ENCODE measurements around the gene GPRC5B.

Gene GPRC5B

GRCh38 chr16:19888834-19889233 is 4.2 kb upstream of the GPRC5B start:
- Histone ChIP-seq H3K9me3 (ENCODE audit: insufficient read depth, low read depth, low read length) (no peaks in the 10 kb centered on the region), H3K27me3 (ENCODE audit: insufficient read depth, low read length, poor library complexity, severe bottlenecking) (no peaks in the 10 kb centered on the region), H4K20me1 (ENCODE audit: insufficient read depth, low read length, poor library complexity, severe bottlenecking) (no peaks in the 10 kb centered on the region), H3K9ac (ENCODE audit: low read depth, low read length, poor library complexity, severe bottlenecking) (no peak overlapping the region), H3K79me2 (ENCODE audit: insufficient read depth, low read length) (no peaks in the 10 kb centered on the region), H3K36me3 (ENCODE audit: insufficient read depth, low read length) (no peaks in the 10 kb centered on the region), H3K4me2 (ENCODE audit: low read depth, low read length, poor library complexity, severe bottlenecking) (no peak overlapping the region), H3K4me1 (ENCODE audit: insufficient read depth, low read length, poor library complexity, severe bottlenecking) (no peaks in the 10 kb centered on the region), H2AFZ (ENCODE audit: low read length) (no peak overlapping the region), H3F3A (ENCODE audit: low read depth) (no peaks in the 10 kb centered on the region), H3K9me2 (replicated peaks; ENCODE audit: low read depth, low read length) (no peaks in the 10 kb centered on the region), H3K4me3 (ENCODE audit: low read length, poor library complexity, severe bottlenecking) (no peak overlapping the region)
- TF ChIP-seq EZH2phosphoT487 (IDR thresholded peaks at IDR 0.05; ENCODE audit: borderline replicate concordance) (no peak), CTCF (conservative IDR thresholded peaks at IDR 0.05; ENCODE audit: low read length) (no peak)

GRCh38 chr16:19886073-19886941 is 1.7 kb upstream of the GPRC5B start:
- Histone ChIP-seq H3K4me3 (ENCODE audit: low read length, poor library complexity, severe bottlenecking) (peak overlapping the region; percentile 30), H3K79me2 (ENCODE audit: insufficient read depth, low read length) (no peaks in the 10 kb centered on the region), H3F3A (ENCODE audit: low read depth) (no peaks in the 10 kb centered on the region), H3K4me2 (ENCODE audit: low read depth, low read length, poor library complexity, severe bottlenecking) (peak overlapping the region; percentile 45), H3K4me1 (ENCODE audit: insufficient read depth, low read length, poor library complexity, severe bottlenecking) (no peaks in the 10 kb centered on the region), H3K9me3 (ENCODE audit: insufficient read depth, low read depth, low read length) (no peaks in the 10 kb centered on the region), H4K20me1 (ENCODE audit: insufficient read depth, low read length, poor library complexity, severe bottlenecking) (no peaks in the 10 kb centered on the region), H3K27me3 (ENCODE audit: insufficient read depth, low read length, poor library complexity, severe bottlenecking) (no peaks in the 10 kb centered on the region), H2AFZ (ENCODE audit: low read length) (peak overlapping the region; percentile 97), H3K9me2 (replicated peaks; ENCODE audit: low read depth, low read length) (no peaks in the 10 kb centered on the region), H3K9ac (ENCODE audit: low read depth, low read length, poor library complexity, severe bottlenecking) (peak overlapping the region; percentile 45), H3K36me3 (ENCODE audit: insufficient read depth, low read length) (no peaks in the 10 kb centered on the region)
- TF ChIP-seq CTCF (conservative IDR thresholded peaks at IDR 0.05; ENCODE audit: low read length): peak; percentile 98
- TF ChIP-seq EZH2phosphoT487 (IDR thresholded peaks at IDR 0.05; ENCODE audit: borderline replicate concordance): no peak

GRCh38 chr16:19885451-19886072 is 914 bp upstream of the GPRC5B start:
- Histone ChIP-seq H2AFZ (ENCODE audit: low read length) (no peak overlapping the region), H3K79me2 (ENCODE audit: insufficient read depth, low read length) (no peaks in the 10 kb centered on the region), H3K4me2 (ENCODE audit: low read depth, low read length, poor library complexity, severe bottlenecking) (no peak overlapping the region), H3K4me1 (ENCODE audit: insufficient read depth, low read length, poor library complexity, severe bottlenecking) (no peaks in the 10 kb centered on the region), H3K36me3 (ENCODE audit: insufficient read depth, low read length) (no peaks in the 10 kb centered on the region), H3K9me2 (replicated peaks; ENCODE audit: low read depth, low read length) (no peaks in the 10 kb centered on the region), H4K20me1 (ENCODE audit: insufficient read depth, low read length, poor library complexity, severe bottlenecking) (no peaks in the 10 kb centered on the region), H3K27me3 (ENCODE audit: insufficient read depth, low read length, poor library complexity, severe bottlenecking) (no peaks in the 10 kb centered on the region), H3K9ac (ENCODE audit: low read depth, low read length, poor library complexity, severe bottlenecking) (no peak overlapping the region), H3K4me3 (ENCODE audit: low read length, poor library complexity, severe bottlenecking) (no peak overlapping the region), H3K9me3 (ENCODE audit: insufficient read depth, low read depth, low read length) (no peaks in the 10 kb centered on the region), H3F3A (ENCODE audit: low read depth) (no peaks in the 10 kb centered on the region)
- TF ChIP-seq EZH2phosphoT487 (IDR thresholded peaks at IDR 0.05; ENCODE audit: borderline replicate concordance): no peak
- TF ChIP-seq CTCF (conservative IDR thresholded peaks at IDR 0.05; ENCODE audit: low read length): no peak
